Superior temporal gyrus (tissue), 1 donor: ENCODE results near the gene PTPRN2.
"Not testable (repeated sequence)": the region's sequence is repeated elsewhere in the genome, so short reads cannot be mapped to it uniquely, and the experiment has no call there.

Experiments used
- DNase-seq: peaks from one replicate; pipeline ENCODE4 v3.0.0-alpha.2; 2016; ENCODE audit errors: extremely low spot score

PTPRN2 gene

GRCh38 chr7:157851501-157852067 lies 736.0 kb downstream of the PTPRN2 start:
- DNase-seq: peak; percentile 24

GRCh38 chr7:157850481-157851444 lies 736.9 kb downstream of the PTPRN2 start:
- DNase-seq: no peak

GRCh38 chr7:157849726-157850125 lies 737.9 kb downstream of the PTPRN2 start:
- no peak for DNase-seq

- DNase-seq: no peak
These were observed 738.4 kb downstream of the PTPRN2 start for GRCh38 chr7:157849341-157849596.

- no peak for DNase-seq
These were observed 738.9 kb downstream of the PTPRN2 start for GRCh38 chr7:157848508-157849340.

- not testable (repeated sequence) for DNase-seq
These were observed 739.7 kb downstream of the PTPRN2 start for GRCh38 chr7:157847756-157848487.

GRCh38 chr7:157846746-157847145 lies 740.9 kb downstream of the PTPRN2 start:
- not testable (repeated sequence) for DNase-seq

- no peak for DNase-seq
These were observed 741.4 kb downstream of the PTPRN2 start for GRCh38 chr7:157846271-157846670.

GRCh38 chr7:157845203-157845835 lies 742.3 kb downstream of the PTPRN2 start:
- DNase-seq: no peak

- no peak for DNase-seq
These were observed 743.0 kb downstream of the PTPRN2 start for GRCh38 chr7:157844611-157845010.

- DNase-seq: no peak
These were observed 743.5 kb downstream of the PTPRN2 start for GRCh38 chr7:157844141-157844540.

- no peak for DNase-seq
These were observed 744.1 kb downstream of the PTPRN2 start for GRCh38 chr7:157843336-157844140.

- DNase-seq: no peak
These were observed 745.8 kb downstream of the PTPRN2 start for GRCh38 chr7:157841773-157842370.

GRCh38 chr7:157840914-157841772 lies 746.5 kb downstream of the PTPRN2 start:
- no peak for DNase-seq

GRCh38 chr7:157840174-157840913 lies 747.3 kb downstream of the PTPRN2 start:
- DNase-seq: no peak

- no peak for DNase-seq
These were observed 747.9 kb downstream of the PTPRN2 start for GRCh38 chr7:157839672-157840167.

- no peak for DNase-seq
These were observed 748.4 kb downstream of the PTPRN2 start for GRCh38 chr7:157839226-157839625.

GRCh38 chr7:157837561-157837960 lies 750.1 kb downstream of the PTPRN2 start:
- DNase-seq: no peak
